IPS-11a (cell line): ENCODE measurements around the gene CP.
"Not testable (repeated sequence)": the region's sequence is repeated elsewhere in the genome, so short reads cannot be mapped to it uniquely, and the experiment has no call there.

Experiments used
- H3K4me3 ChIP-seq: one replicate; pipeline ENCODE4 v1.5.1; 2013; ENCODE audit warnings: low read depth, low read length, control low read depth

Gene CP

DNA sequence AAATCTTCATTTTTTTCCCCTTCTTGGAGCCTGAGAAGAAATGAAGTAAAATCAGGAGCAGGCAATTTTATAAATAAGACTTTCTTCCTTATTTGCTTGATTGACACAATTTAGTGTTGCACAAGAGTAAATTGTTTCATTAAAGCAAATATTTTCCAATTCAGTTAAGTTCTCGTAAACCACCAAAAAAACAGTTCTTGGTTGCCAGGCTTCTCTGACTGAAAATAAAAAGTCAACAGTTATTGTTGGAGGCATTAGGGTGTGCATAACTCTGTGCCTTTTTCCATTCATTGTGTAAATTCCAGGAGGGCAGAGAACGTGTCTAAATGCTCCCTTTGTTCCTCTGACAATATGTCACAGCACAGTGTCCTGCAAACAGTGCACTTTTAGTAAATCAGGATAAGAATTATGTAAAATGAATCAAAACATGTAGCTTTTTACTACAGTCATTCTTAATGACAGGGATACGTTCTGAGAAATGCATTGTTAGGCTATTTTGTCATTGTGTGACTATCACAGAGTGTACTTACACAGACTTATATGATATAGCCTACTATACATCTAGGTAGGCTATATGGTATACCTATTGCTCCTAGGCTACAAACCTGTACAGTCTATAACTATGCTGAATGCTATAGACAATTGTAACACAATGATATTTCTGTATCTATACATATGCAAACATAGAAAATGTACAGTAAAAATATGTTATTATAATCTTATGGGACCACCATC is at the start of gene CP:
TSS of gene CP (minus strand) at position 47 of the 735 bp plus-strand sequence. CDS start at position 10, 37 bp downstream.
- H3K4me3 ChIP-seq: no peak within 1 kb of the TSS

DNA sequence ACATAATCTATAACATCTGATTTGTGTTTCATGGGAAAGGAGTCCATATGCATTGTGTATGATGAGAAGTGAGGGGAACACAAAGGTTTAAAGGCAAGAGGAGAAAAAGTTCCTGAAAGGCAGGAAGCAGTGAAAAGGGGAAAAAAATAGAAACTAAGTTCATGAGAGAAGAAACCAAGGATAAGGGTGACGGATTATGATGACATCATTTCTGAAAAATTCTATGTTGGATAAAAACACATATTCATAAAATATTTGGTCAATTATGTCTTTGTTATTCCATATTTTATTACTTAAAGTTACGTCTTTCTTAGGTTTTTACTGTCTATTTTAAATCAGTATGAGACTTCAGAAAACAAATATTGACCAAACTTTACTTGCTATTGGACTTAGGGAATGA is 48.6 kb upstream of the CP start:
- H3K4me3 ChIP-seq: no peak overlapping the region

DNA sequence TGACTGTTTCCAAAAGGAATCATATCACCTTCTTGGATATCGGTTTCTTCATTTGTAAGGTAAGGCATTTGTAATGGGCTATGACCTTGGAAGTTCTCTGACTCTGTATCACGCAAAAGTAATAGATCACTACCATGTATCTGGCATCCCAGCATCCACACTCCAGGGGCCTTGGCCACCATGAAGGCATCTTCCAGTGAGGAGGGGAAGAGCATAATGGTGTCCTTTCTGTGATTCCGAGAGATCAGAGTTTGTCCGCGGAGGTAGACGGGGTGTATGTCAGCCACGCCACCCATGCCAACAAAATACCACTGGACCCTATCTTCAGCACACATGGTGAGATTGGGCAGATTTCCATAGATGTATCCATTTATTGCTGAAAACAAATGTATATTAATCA is 48.1 kb upstream of the CP start:
- H3K4me3 ChIP-seq: no peak overlapping the region

DNA sequence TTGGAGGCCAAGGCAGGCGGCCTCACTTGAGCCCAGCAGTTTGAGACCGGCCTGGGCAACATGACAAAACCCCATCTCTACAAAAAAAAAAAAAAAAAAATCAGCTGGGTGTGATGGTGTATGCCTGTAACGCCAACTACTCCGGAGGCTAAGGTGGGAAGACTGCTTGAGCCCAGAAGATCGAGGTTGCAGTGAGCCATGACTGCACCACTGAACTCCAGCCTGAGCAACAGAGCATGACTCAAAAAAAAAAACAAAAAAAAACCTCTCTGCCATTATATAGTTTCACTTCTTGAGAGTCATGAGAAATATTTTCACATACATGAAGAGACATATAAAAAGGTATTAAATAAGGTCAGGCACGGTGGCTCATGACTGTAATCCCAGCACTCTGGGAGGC is 45.9 kb upstream of the CP start:
- H3K4me3 ChIP-seq: no peak overlapping the region

DNA sequence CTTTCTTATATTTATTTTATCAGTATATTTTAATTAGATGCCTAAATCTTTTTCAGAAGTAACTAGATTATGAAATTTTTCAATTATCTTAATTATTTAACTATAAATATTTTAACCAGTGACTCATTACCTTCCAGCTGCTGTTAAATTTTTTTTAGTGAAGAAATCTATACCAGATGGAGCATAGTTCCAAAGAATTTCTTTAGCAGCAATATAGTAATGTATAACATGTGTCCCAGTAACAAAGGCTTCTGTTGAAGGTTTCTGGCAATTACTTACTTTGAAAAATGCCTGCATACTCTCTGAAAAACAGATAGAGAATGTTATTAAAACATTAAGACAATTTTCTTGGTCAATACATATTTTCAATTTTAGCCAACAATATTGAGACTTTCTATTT is 45.1 kb upstream of the CP start:
- H3K4me3 ChIP-seq: no peak overlapping the region

DNA sequence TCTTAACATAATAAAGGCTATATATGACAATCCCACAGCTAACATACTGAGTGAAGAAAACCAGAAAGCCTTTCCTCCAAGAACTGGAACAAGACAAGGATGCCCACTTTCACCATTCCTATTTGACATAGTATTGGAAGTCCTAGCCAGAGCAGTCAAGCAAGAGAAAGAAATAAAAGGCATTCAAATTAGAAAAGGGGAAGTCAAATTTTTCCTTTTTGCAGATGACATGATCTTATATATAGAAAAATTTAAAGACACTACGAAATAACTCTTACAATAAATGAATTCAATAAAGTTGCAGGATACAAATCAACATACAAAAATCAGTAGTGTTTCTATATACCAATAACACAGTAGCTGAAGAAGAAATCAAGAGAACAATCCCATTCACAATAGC is 42.2 kb upstream of the CP start:
- H3K4me3 ChIP-seq: no peak overlapping the region

DNA sequence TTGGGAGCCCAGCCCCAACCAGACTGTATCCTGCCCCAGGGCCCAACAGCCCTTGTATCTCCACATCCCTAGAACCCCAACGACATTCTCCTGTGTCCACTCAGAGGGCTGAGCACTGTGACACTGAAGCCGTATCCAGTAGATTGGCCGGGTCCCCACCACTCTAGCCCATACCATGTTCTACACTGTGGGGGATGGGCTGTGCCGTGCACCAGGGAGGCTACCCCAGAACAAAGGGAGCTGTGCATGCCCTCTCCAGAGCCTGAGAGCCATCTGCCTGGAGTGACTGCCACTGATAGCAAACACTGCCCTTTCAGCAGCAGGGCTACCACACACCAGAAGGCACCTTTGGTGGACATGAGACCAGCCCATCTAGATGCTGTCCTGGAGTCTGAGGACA is 37.1 kb upstream of the CP start:
- no peak overlapping the region for H3K4me3 ChIP-seq

DNA sequence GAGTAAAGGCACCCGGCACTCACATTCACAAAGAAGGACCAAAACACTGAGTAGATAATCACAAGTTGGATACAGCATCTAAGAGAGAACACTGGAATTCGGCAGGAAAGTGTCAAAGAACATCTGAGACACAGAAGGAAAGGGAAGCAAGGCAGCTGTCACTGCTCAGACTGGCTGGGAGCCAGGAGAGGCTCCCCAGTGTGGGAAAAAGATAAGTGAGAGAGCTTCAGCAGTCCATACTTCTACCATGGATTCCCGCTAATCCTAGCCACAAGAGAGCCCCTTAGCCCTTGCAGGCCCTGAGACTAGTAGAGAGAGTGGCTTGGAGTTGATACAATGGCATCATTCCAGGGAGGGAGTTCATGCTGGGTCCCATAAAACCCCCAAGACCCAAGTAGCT is 36.7 kb upstream of the CP start:
- H3K4me3 ChIP-seq: no peak overlapping the region

DNA sequence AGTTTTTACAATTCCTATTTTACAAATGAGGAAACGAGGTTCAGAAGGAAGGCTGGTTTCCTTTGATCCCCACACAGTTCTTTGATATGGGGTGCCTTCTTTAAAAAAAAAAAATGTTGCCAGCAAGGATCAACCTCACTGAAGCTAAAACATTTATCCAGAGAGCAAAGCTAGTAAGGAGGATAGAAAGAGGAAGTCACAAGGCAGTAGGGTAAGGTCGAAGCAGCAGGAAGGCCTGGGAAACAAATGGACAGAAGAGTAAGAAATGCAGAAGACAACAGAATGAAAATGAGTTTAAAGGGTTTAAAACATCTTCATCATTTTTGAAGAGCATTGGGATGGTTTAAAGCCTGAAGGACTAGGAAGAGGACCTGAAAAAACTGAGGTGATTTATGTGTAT is 30.6 kb upstream of the CP start:
- no peak overlapping the region for H3K4me3 ChIP-seq

DNA sequence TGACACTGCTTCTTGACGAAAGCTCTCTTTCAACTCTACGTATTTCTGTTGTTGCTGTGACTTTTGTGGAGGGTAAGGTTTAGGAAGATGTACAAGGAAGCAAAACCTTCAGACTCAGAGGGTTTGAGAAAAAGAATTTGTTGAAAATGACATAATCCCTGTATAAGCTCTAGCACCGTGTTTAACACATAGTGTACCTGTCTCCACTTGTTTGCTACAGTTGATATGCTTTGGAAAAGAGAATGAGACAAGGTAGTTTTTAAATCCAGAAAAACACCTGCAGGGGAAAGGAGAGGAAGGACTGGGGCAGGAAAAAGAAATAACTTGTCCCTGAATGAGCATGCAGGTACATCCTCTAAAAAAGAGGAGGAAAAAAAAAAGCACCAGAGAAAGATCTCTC is 29.6 kb upstream of the CP start:
- no peak overlapping the region for H3K4me3 ChIP-seq

DNA sequence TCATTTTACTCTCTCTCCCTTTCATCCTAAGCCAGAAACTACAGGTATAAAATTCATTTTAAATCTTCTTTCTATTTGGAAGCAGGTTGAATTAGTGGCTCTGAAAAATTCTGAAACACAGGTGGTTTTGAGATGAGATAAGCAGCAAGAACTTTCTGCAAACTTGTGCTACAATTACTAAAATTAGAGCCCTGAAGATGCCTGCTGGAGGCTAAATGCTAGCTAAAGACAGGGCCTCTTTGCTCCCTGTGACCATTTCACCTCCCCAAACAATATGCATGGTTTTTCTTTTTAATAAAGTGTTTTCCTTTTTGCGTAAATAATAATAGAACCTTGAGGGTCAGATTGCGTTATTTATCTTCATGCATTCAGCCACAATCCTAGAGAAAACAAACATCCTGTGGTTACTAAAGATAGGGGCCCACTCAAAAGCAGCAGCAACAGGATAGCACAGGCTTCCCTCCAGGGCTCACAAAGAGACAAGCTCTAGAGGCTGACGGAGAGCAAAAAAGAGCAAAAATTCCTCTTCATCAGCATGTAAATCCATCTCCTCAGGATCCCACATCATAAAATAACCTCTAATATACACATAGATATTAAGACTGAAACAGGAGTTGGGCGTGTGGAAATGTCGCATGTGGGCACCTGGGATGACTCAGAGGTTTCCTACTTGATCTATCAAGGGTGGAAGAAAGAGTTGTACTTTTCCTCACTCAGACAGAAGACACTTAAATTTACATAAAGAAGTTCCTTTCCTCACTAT is 26.5 kb upstream of the CP start:
- no peak overlapping the region for H3K4me3 ChIP-seq

DNA sequence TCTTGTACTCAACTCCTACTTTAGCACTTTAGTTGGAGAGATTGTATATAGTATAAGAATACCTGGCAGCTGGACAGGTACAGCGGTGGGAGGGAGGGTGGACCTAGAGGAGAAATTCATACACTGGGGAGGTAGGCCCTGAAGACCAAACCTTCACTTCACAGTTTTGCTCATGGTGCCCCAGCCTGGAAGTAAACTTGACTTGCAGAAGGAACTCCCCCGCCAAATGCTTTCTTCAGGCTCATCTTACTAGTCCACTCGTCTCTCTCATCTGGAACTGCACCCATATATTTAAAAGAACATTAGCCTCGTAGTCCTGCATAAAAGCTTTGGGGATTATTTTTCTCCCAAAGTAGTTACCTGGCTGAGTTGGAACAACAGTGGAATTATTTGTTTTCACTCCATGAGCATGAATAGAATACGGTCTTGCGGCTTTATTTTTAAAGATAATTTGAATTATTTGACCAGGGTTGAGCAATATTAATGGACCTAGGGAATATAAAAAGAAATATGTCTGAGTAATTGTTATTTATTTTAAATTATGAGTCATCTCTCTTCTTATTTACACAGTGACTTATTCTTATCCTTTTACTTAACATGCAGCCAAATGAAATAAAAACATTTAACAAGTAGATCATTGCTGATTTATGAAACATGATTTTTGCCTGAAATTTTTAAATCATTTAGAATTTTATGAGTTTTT is 25.5 kb upstream of the CP start:
- H3K4me3 ChIP-seq: no peak overlapping the region

DNA sequence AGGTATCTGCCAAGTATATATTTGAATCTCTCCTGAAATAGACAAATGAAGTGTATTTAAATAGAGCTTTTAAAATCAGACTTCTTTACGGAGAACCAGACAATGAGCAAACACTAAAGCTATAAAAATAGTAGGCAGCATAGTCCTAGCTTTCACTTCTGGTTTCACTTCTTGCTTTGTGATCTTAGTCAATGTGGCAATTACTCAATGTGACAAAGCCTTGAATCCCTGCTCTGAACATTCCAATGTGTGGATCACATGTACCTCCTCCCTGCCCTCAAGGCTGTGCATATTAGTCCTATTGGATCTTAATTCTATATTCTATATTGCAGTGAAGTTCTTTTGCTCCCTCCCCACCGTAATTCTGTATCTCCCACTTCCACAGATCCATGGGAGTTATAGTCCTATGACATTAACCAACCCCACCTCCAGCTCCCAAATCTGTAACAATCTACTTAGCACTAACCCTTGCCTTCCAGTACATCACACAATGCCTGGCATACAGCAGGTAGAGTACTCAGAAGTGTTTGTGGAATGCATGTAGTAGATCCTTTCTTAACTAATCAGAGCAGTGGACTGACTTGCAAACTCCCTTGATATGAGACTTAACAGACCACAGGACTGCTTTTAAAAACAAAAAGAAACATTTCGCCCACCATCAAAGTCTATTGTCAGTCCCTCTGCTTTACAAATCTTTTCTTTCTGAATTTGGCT is 24.3 kb upstream of the CP start:
- no peak overlapping the region for H3K4me3 ChIP-seq

DNA sequence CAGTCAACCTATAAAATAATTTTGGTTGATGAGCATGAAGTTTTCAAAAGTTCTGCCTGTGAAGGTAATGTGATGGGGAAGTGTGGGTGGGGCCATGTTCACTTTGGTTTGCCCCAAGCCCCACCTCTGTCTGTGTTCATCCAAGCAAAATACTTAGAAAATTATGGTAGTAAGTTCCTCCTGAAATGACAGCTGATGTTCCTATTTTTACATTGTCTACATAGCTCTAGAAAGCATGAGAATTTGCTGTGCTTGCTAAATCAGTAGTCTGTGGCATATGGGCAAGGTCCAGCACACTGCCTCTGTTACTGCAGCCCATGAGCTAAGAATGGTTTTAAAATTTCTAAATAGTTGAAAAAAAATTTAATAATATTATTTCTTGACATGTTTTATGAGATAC is 21.9 kb upstream of the CP start:
- no peak overlapping the region for H3K4me3 ChIP-seq

DNA sequence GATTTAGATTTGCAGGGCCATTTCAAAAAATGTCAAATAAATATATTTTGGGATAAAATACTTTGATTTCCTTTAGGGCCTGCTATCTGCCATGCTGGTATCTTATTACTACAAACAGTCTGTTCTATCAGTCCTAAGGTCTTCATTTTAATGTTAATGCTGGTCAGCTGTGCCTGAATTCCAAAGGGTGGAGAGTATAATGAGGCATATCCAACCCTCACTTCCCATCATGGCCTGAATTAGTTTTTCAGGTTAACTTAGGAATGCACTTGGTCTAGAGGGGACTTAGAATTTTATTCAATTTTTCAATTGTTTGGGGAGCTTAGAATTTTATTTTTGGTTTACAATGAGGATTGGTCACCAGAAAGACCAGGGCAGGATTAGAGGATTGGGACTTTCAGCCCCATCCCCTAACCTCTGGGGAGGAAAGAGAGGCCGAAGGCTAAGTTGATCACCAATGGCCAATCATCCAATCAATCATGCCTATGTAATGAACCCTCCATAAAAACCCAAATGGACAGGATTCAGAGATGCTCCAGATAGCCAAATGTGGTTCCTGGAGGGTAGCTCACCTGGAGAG is 17.8 kb upstream of the CP start:
- no peak overlapping the region for H3K4me3 ChIP-seq

DNA sequence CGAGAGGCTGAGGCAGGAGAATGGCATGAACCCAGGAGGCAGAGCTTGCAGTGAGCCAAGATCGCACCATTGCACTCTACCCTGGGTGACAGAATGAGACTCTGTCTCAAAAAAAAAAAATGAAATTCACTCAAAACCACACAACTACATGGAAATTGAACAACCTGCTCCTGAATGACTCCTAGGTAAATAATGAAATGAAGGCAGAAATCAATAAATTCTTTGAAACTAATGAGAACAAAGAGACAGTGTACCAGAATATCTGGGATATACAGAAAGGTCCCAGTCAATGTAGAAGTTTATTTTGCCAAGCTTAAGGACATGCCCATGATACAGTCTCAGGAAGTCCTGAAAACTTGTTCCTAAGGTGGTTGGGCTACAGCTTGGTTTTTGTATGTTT is 16.6 kb upstream of the CP start:
- H3K4me3 ChIP-seq: not testable (repeated sequence)

DNA sequence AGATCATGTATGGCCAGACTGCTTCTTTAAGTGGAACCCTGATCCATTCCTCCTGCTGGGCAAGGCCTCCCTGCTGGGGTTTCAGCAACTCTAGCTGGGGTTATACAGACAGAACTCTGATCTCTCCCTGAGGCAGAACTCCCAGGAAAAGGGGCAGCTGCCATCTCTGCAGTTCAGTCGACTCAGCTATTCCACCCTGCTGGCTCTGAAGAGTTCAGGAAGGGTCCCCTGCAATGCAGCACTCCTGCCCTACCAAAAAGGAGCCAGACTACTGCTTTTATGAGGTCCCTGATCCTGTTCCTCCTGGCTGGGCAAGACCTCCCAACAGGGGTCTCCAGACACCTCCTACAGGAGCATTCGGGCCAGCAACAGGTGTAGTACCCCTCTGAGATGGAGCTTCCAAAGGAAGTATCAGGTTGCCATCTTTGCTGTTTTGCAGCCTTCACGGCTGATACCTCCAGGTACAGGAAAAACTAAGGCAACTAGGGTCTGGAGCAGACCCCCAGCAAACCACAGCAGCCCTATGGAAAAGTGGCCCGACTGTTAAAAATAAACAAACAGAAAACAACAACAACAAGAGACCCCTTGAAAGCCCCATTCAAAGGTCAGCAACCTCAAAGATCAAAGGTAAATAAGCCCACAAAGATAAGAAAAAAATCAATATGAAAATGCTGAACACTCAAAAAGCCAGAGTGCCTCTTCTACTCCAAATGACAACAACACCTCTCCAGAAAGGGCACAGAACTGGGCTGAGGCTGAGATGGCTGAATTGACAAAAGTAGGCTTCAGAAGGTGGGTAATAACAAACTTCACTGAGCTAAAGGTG is 14.2 kb upstream of the CP start:
- no peak overlapping the region for H3K4me3 ChIP-seq

DNA sequence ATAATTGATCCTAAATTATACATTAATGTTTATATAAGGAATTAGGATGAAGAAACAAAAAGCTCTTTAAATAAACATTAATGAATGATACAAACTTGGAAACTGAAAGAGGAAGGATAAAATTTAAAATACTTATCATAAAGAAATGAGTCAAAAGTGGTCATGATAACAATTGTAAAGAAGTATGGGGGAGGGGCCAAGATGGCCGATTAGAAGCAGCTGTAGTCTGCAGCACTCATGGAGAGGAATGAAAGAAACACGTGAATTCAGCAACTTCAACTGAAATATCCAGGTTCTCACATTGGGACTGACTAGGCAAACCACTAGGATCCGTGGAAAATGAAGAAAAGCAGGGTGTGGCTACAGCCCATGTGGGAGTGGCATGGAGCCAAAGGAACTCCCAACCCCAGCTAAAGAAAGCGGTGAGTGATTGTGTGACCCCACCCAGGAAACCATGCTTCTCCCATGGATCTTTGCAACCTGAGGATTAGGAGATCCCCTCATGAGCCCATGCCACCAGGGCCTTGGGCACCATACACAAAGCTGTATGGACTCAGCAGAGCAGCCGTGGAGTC is 13.1 kb upstream of the CP start:
- H3K4me3 ChIP-seq: no peak overlapping the region

DNA sequence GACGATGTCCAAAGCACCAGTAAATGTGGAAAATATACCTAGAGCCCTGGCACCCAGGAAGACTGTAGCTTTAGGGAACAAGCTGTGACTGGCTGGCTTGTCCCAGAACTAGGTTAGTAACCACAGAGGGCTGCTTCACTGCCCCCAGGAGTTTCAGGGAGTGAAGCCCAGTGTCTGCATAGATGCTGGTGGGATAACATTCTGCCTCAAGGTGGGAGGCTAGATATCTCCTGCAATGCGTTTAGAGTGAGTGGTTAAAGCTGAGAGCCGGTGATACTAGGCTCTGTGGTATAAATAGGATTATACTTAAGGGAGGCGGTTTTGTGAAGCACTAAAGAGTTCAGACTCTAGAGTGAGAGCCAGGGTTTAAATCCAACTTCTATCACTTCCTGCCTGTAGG is 11.7 kb upstream of the CP start:
- H3K4me3 ChIP-seq: no peak overlapping the region

DNA sequence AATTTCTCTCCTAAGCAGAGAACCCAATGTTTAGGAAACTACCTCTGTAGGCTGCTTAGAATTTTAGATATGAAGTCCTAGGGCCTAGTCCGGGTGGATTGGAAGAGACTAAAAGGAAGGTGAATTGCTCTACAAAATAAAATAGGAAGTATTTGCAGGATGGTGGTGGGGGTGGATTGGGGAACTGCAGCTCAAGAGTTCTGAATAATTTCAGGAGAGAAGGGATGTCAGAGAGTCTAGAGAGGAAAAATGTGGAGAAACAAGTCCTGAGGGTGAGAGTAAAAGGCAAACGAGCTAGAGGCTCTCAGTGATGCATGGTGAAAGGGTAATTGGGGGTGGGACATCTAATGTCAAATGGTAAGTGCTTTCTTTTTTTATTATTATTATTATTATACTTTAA is 10.2 kb upstream of the CP start:
- H3K4me3 ChIP-seq: no peak overlapping the region
